Measurements from ENCODE around the gene PKD1. TPM values are rescaled to one million over a fixed set of nuclear protein-coding genes. Genes with fewer than 3 reads are reported as not detected.

Gene PKD1
- total RNA-seq, 1 experiment from 2014 or later = 82.0 TPM

- no peak overlapping the region for H3K27ac Mint-ChIP-seq (ENCODE audit: unreplicated experiment)
- no peak for TF ChIP-seq CTCF (IDR thresholded peaks at IDR 0.05; ENCODE audit: unreplicated experiment)
- peaks cover 77% of the 10 kb centered on the region for H3K36me3 Mint-ChIP-seq (ENCODE audit: insufficient read depth, unreplicated experiment)
- no peaks in the 10 kb centered on the region for H3K27me3 Mint-ChIP-seq (ENCODE audit: unreplicated experiment)
- no TSS peak for BruUV-seq (replicated peaks)
- DNase-seq = no peak
- no peaks in the 10 kb centered on the region for H3K4me1 Mint-ChIP-seq (ENCODE audit: low read depth, unreplicated experiment)
- intact Hi-C loops (cut with micrococcal nuclease; ENCODE audit: unreplicated experiment) = no loop called here
- H3K9me3 Mint-ChIP-seq (ENCODE audit: low read depth, unreplicated experiment) = no peaks in the 10 kb centered on the region
- CTCF ChIA-PET = interaction anchor here (1.0 kb wide), 1 partner anchor 10 kb away, joined by 3 read pairs; no protein-coding TSS in a partner anchor
- H3K4me3 Mint-ChIP-seq (ENCODE audit: low read depth, unreplicated experiment) = no peak overlapping the region
Observed at GRCh38 chr16:2173366-2173765, 37.7 kb upstream of the PKD1 start.

GRCh38 chr16:2172688-2173335, 37.1 kb upstream of the PKD1 start:
- intact Hi-C loops (cut with micrococcal nuclease; ENCODE audit: unreplicated experiment) = no loop called here
- no peak for DNase-seq
- H3K4me3 Mint-ChIP-seq (ENCODE audit: low read depth, unreplicated experiment) = no peak overlapping the region
- no TSS peak for BruUV-seq (replicated peaks)
- H3K9me3 Mint-ChIP-seq (ENCODE audit: low read depth, unreplicated experiment) = no peaks in the 10 kb centered on the region
- no peak overlapping the region for H3K27ac Mint-ChIP-seq (ENCODE audit: unreplicated experiment)
- no peaks in the 10 kb centered on the region for H3K4me1 Mint-ChIP-seq (ENCODE audit: low read depth, unreplicated experiment)
- H3K36me3 Mint-ChIP-seq (ENCODE audit: insufficient read depth, unreplicated experiment) = peaks cover 81% of the 10 kb centered on the region
- H3K27me3 Mint-ChIP-seq (ENCODE audit: unreplicated experiment) = no peaks in the 10 kb centered on the region
- CTCF ChIA-PET = interaction anchor here (0.6 to 1.0 kb wide), 2 partner anchors 9 to 22 kb away, joined by 3 read pairs; no protein-coding TSS in a partner anchor
- TF ChIP-seq CTCF (IDR thresholded peaks at IDR 0.05; ENCODE audit: unreplicated experiment) = no peak

GRCh38 chr16:2171601-2172178, 36.0 kb upstream of the PKD1 start:
- Mint-ChIP-seq H3K4me3 (ENCODE audit: low read depth, unreplicated experiment) (no peak overlapping the region), H3K4me1 (ENCODE audit: low read depth, unreplicated experiment) (no peaks in the 10 kb centered on the region), H3K9me3 (ENCODE audit: low read depth, unreplicated experiment) (no peaks in the 10 kb centered on the region), H3K36me3 (ENCODE audit: insufficient read depth, unreplicated experiment) (peaks cover 76% of the 10 kb centered on the region), H3K27ac (ENCODE audit: unreplicated experiment) (no peak overlapping the region), H3K27me3 (ENCODE audit: unreplicated experiment) (no peaks in the 10 kb centered on the region)
- TF ChIP-seq CTCF (IDR thresholded peaks at IDR 0.05; ENCODE audit: unreplicated experiment) = no peak
- intact Hi-C loops (cut with micrococcal nuclease; ENCODE audit: unreplicated experiment) = no loop called here
- CTCF ChIA-PET = no interaction called here
- no TSS peak for BruUV-seq (replicated peaks)
- no peak for DNase-seq

GRCh38 chr16:2170587-2171435, 35.1 kb upstream of the PKD1 start:
- no peaks in the 10 kb centered on the region for H3K9me3 Mint-ChIP-seq (ENCODE audit: low read depth, unreplicated experiment)
- TF ChIP-seq CTCF (IDR thresholded peaks at IDR 0.05; ENCODE audit: unreplicated experiment) = no peak
- no peak for DNase-seq
- H3K4me3 Mint-ChIP-seq (ENCODE audit: low read depth, unreplicated experiment) = no peak overlapping the region
- H3K27me3 Mint-ChIP-seq (ENCODE audit: unreplicated experiment) = no peaks in the 10 kb centered on the region
- CTCF ChIA-PET = no interaction called here
- H3K4me1 Mint-ChIP-seq (ENCODE audit: low read depth, unreplicated experiment) = peaks cover 6% of the 10 kb centered on the region
- no peak overlapping the region for H3K27ac Mint-ChIP-seq (ENCODE audit: unreplicated experiment)
- intact Hi-C loops (cut with micrococcal nuclease; ENCODE audit: unreplicated experiment) = no loop called here
- H3K36me3 Mint-ChIP-seq (ENCODE audit: insufficient read depth, unreplicated experiment) = peaks cover 74% of the 10 kb centered on the region
- BruUV-seq (replicated peaks) = no TSS peak
